Testis (tissue), 2 donors: ENCODE results near the gene GRM5.

Source experiments
- CTCF ChIP-seq, 3 experiments: fragments of 450-650 bp in 2 of 3; fragments of 200-600 bp in 1 of 3; sonication (generic) in 1 of 3; IDR thresholded peaks; one replicate each; pipeline ENCODE4 v1.5.1; 2016 to 2019; ENCODE audit warnings: antibody characterized with exemption in 3 of 3, mild to moderate bottlenecking in 2 of 3, moderate library complexity in 1 of 3
- POLR2A ChIP-seq: fragments of 450-650 bp; IDR thresholded peaks from one replicate; pipeline ENCODE4 v1.6.1; 2017; ENCODE audit warnings: antibody characterized with exemption, mild to moderate bottlenecking, moderate library complexity

GRCh38 chr11:88534185-88534584 is 531.6 kb downstream of the GRM5 start:
- TF ChIP-seq CTCF (IDR thresholded peaks at IDR 0.05) (no peak), POLR2A (no peak)
